PC-3 (cell line): ENCODE measurements around the gene SUCNR1. TPM values are rescaled to one million over a fixed set of nuclear protein-coding genes. Genes with fewer than 3 reads are reported as not detected.

Source experiments
- ATAC-seq: fragments of 200-7000 bp; cut with Tn5 transposase; 2 replicates; pipeline ENCODE4 v1.9.1; 2020; ENCODE audit warnings: mild to moderate bottlenecking, moderate library complexity
- BruUV-seq: library from RNA; stranded (reverse); fragments of 400-500 nt; replicated peaks from 2 replicates; lab custom pipeline; 2021; lab: Mats Ljungman, UMichigan
- CTCF ChIA-PET: fragments of 300-600 bp; sonication (Branson Sonifier 250); formaldehyde crosslinking; loops from one replicate; lab custom pipeline; 2022; ENCODE audit warnings: antibody characterized with exemption; lab: Charles Lee
- POLR2A ChIA-PET: fragments of 300-600 bp; sonication (Branson Sonifier 250); formaldehyde crosslinking; loops from one replicate; lab custom pipeline; 2022; ENCODE audit warnings: antibody characterized with exemption; ENCODE audit not compliant: unreplicated experiment; lab: Charles Lee
- DNase-seq: peaks from one replicate; pipeline ENCODE4 v3.0.0-alpha.2; 2015
- H2AFZ ChIP-seq: fragments of 300-600 bp; sonication (generic); 2 replicates; pipeline ENCODE4 v1.6.0; 2016; ENCODE audit warnings: antibody characterized with exemption, low read length
- H3F3A ChIP-seq: fragments of 300-600 bp; sonication (generic); one replicate; pipeline ENCODE4 v1.6.0; 2017; ENCODE audit warnings: antibody characterized with exemption, low read length, control low read depth, mild to moderate bottlenecking; ENCODE audit not compliant: unreplicated experiment
- H3K27ac ChIP-seq: fragments of 300-600 bp; sonication (generic); 2 replicates; pipeline ENCODE4 v1.5.1; 2016; ENCODE audit warnings: mild to moderate bottlenecking, low read length
- H3K27me3 ChIP-seq: fragments of 300-600 bp; sonication (generic); 2 replicates; pipeline ENCODE4 v1.6.1; 2016; ENCODE audit warnings: low read length, mixed read lengths
- H3K36me3 ChIP-seq: fragments of 300-600 bp; sonication (generic); 2 replicates; pipeline ENCODE4 v1.6.1; 2016; ENCODE audit warnings: low read depth, mixed run types, low read length, mixed read lengths
- H3K4me1 ChIP-seq: fragments of 300-600 bp; sonication (generic); 2 replicates; pipeline ENCODE4 v1.5.1; 2016; ENCODE audit warnings: low read length; ENCODE audit not compliant: insufficient read depth
- H3K4me2 ChIP-seq: fragments of 300-600 bp; sonication (generic); 2 replicates; pipeline ENCODE4 v1.6.0; 2016; ENCODE audit warnings: low read length
- H3K4me3 ChIP-seq: fragments of 300-600 bp; sonication (generic); 2 replicates; pipeline ENCODE4 v1.5.1; 2016; ENCODE audit warnings: mild to moderate bottlenecking, low read length, mixed read lengths
- H3K79me2 ChIP-seq: fragments of 300-600 bp; sonication (generic); 2 replicates; pipeline ENCODE4 v1.6.1; 2017; ENCODE audit warnings: low read length, mixed read lengths
- H3K9ac ChIP-seq: fragments of 300-600 bp; sonication (generic); 2 replicates; pipeline ENCODE4 v1.6.0; 2016; ENCODE audit warnings: mild to moderate bottlenecking, low read length
- H3K9me2 ChIP-seq: fragments of 300-600 bp; sonication (generic); replicated peaks from 2 replicates; pipeline ENCODE4 v1.6.1; 2016; ENCODE audit warnings: mixed run types, low read length, mixed read lengths
- H3K9me3 ChIP-seq: fragments of 300-600 bp; sonication (generic); 2 replicates; pipeline ENCODE4 v1.6.1; 2016; ENCODE audit warnings: low read length, mixed read lengths
- H4K20me1 ChIP-seq: fragments of 300-600 bp; sonication (generic); 2 replicates; pipeline ENCODE4 v1.6.1; 2016; ENCODE audit warnings: low read length, mixed read lengths
- CTCF ChIP-seq: fragments of 300-600 bp; sonication (generic); conservative IDR thresholded peaks from 2 replicates; pipeline ENCODE4 v1.5.1; 2017; ENCODE audit warnings: antibody characterized with exemption, low read depth, mild to moderate bottlenecking, low read length
- EZH2 ChIP-seq: fragments of 300-600 bp; sonication (generic); IDR thresholded peaks from one replicate; pipeline ENCODE4 v1.6.1; 2017; ENCODE audit warnings: antibody characterized with exemption, mild to moderate bottlenecking, low read length; ENCODE audit not compliant: unreplicated experiment
- EZH2phosphoT487 ChIP-seq: fragments of 300-600 bp; sonication (generic); IDR thresholded peaks from 2 replicates; pipeline ENCODE4 v1.6.1; 2018; ENCODE audit warnings: mild to moderate bottlenecking, antibody characterized with exemption, low read length, borderline replicate concordance
- intact Hi-C: fragments of 100-400 bp; cut with micrococcal nuclease; formaldehyde crosslinking; loops from 2 replicates; pipeline ENCODE4 v1.9.0; 2023
- total RNA-seq: library from RNA; depleted of rRNA; stranded (reverse); fragments of >200 nt; gene quantifications from 2 replicates; pipeline ENCODE4 v1.2.3, GENCODE V29; 2014

The SUCNR1 gene
- total RNA-seq, 1 experiment from 2014 or later, result not detected

- CTCF ChIA-PET, result no interaction called here
- H3K27me3 ChIP-seq, result no peaks in the 10 kb centered on the region
- no peak overlapping the region for H3K27ac ChIP-seq
- H3F3A ChIP-seq, result no peaks in the 10 kb centered on the region
- no peaks in the 10 kb centered on the region for H3K36me3 ChIP-seq
- H3K4me3 ChIP-seq, result no peak overlapping the region
- H3K9me3 ChIP-seq, result no peaks in the 10 kb centered on the region
- intact Hi-C loops, result loop anchor here (5.0 kb wide), 1 partner anchor 38 kb away; no protein-coding TSS in a partner anchor
- ATAC-seq, result 0 out of 2 replicates have a peak, but pooled peaks have one; percentile 5
- H3K4me2 ChIP-seq, result no peak overlapping the region
- no peaks in the 10 kb centered on the region for H3K9me2 ChIP-seq
- no peaks in the 10 kb centered on the region for H4K20me1 ChIP-seq
- no peaks in the 10 kb centered on the region for H3K79me2 ChIP-seq
- H2AFZ ChIP-seq, result no peak overlapping the region
- no peak for DNase-seq
- H3K4me1 ChIP-seq, result peaks cover 39% of the 10 kb centered on the region
- H3K9ac ChIP-seq, result no peak overlapping the region
- POLR2A ChIA-PET, result no interaction called here
- no peak for TF ChIP-seq CTCF
- TF ChIP-seq EZH2, result no peak
- TF ChIP-seq EZH2phosphoT487, result no peak
- no TSS peak for BruUV-seq
These were observed 26.6 kb downstream of the SUCNR1 start for GRCh38 chr3:151899996-151900395.

DNA sequence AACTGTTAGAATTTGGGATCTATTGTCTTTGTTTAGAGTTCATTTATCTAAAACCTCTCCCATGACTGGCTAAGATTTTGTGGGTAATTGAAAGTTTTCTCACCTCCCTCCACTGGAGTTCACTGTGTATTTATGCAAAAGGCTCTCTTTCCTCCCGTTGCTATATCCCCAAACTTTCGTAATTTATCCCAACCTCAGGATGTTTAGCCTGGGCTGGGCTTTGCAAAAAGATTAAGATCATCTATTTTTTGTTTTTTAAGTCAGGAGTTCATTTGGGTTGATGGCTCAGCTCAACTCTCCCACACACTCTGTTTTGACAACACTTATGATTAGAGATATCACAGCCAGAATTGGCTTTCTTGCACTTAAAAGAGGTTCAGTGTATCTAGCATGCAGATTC, 27.0 kb downstream of the SUCNR1 start:
- BruUV-seq, result no TSS peak

More for the DNA sequence above, 27.0 kb downstream of the SUCNR1 start:
- no peak overlapping the region for H2AFZ ChIP-seq
- no peak overlapping the region for H3K9ac ChIP-seq
- H3K27me3 ChIP-seq, result no peaks in the 10 kb centered on the region
- H3K36me3 ChIP-seq, result no peaks in the 10 kb centered on the region
- DNase-seq, result no peak
- ChIA-PET CTCF (no interaction called here), POLR2A (no interaction called here)
- no peaks in the 10 kb centered on the region for H3F3A ChIP-seq
- H3K9me2 ChIP-seq, result no peaks in the 10 kb centered on the region
- H3K4me1 ChIP-seq, result peaks cover 44% of the 10 kb centered on the region
- intact Hi-C loops, result loop anchor here (5.0 kb wide), 1 partner anchor 38 kb away; no protein-coding TSS in a partner anchor
- no peaks in the 10 kb centered on the region for H4K20me1 ChIP-seq
- H3K4me3 ChIP-seq, result no peak overlapping the region
- no peaks in the 10 kb centered on the region for H3K79me2 ChIP-seq
- H3K27ac ChIP-seq, result no peak overlapping the region
- TF ChIP-seq CTCF (no peak), EZH2phosphoT487 (no peak), EZH2 (no peak)
- H3K9me3 ChIP-seq, result no peaks in the 10 kb centered on the region
- H3K4me2 ChIP-seq, result no peak overlapping the region
- no peak for ATAC-seq
